ENCODE measurements around the gene STAU1.
"Not testable (repeated sequence)": the region's sequence is repeated elsewhere in the genome, so short reads cannot be mapped to it uniquely, and the experiment has no call there.

Gene STAU1

DNA sequence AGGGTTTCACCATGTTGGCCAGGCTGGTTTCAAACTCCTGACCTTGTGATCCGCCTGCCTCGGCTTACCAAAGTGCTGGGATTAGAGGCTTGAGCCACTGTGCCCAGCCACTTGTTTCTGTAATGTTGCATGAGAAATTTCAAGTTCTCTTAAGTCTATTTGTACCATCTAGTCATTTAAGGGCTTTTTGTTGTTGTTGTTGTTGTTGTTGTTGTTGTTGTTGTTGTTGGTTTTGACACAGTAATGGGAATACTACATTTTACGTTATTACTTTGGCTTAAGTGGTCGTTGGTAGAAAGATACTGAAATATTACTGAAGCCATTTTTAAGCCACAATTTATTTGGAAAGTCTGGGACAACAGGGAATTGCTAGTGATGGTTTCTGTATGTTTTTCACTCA is 90.0 kb downstream of the STAU1 start:
- no peak overlapping the region for H3K4me3 ChIP-seq

DNA sequence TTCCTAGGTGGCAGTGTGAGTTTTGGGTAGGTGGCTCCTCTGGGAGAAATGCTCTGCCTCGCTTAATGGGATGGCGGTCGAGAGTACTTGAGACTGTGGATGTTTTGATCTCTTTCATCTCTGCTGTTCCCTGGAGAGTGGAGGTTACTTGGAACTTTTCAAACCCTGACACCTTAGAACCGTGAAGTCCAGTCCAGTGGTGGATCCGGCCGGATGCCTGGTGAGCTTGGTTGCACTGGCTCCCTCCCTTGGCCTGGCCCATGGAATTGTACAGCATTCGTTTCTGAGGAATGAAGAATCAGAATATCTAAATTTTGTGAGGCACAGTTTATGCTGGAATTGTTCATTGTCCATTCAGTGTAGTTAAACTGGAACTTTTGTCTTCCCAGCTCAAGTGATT is 91.0 kb downstream of the STAU1 start:
- Histone ChIP-seq H3K4me3 (no peak overlapping the region), H3K27ac (no peak overlapping the region)

More for the DNA sequence above, 90.0 kb downstream of the STAU1 start:
- H3K27ac ChIP-seq = no peak overlapping the region

DNA sequence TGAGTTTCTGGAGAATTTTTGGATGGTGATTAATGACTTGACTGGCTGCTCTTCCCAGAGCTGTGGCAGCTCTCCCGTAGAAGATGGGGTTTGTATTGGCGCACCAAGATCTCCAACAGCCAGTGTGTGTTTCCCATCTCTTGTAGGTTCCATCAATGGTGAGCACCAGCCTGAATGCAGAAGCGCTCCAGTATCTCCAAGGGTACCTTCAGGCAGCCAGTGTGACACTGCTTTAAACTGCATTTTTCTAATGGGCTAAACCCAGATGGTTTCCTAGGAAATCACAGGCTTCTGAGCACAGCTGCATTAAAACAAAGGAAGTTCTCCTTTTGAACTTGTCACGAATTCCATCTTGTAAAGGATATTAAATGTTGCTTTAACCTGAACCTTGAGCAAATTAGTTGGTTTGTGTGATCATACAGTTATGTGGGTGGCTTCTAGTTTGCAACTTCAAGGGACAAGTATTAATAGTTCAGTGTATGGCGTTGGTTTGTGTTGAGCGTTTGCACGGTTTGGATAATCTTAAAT is 91.9 kb downstream of the STAU1 start:
- Histone ChIP-seq H3K4me3 (no peak overlapping the region), H3K27ac (no peak overlapping the region)

DNA sequence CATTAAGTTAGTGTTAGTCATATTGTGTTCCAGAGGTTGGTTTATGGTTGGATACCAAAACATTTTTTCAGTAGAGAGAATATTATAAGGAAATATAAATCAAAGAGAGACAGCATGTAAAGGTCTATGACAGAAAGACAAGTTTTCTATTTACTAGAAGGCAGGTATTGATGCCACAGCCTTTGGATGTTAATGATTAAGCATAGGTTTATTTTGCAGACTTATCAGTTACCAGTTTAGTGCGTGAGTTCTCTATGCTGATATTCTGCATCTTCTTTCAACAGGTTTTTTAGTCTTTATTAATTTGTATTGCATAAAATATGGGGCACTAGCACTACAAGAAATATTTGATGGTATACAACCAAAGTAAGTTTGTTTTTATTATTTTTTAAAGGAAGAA is 96.4 kb downstream of the STAU1 start:
- H3K4me3 ChIP-seq = no peak overlapping the region
- no peak overlapping the region for H3K27ac ChIP-seq

DNA sequence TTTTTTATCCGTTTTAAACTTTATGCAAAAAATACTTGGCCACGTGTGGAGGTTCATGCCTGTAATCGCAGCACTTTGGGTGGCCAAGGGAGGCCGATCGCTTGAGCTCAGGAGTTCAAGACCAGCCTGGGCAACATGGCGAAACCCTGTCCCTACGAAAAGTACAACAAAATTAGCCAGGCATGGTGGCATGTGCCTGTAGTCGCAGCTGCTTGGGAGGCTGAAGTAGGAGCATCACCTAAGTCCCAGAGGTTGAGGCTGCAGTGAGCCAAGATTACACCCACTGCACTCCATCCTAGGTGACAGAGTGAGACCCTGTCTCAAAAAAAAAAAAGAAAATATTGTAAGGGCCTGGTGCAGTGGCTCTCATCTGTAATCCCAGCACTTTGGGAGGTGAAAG is 97.0 kb downstream of the STAU1 start:
- no peak overlapping the region for H3K4me3 ChIP-seq
- no peak overlapping the region for H3K27ac ChIP-seq

DNA sequence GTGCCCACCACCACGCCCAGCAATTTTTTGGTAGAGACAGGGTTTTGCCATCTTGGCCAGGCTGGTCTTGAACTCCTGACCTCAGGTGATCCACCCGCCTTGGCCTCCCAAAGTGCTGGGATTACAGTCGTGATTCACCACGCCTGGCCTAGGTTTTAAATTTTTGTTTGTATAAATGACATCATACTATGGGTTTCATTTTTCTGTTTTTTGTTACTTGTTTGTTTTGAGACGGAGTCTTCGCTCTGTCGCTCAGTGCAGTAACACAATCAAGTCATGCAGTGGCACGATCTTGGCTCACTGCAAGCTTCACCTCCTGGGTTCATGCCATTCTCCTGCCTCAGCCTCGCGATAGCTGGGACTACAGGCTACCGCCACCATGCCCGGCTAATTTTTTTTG is 105.8 kb downstream of the STAU1 start:
- not testable (repeated sequence) for H3K4me3 ChIP-seq, H3K27ac ChIP-seq

DNA sequence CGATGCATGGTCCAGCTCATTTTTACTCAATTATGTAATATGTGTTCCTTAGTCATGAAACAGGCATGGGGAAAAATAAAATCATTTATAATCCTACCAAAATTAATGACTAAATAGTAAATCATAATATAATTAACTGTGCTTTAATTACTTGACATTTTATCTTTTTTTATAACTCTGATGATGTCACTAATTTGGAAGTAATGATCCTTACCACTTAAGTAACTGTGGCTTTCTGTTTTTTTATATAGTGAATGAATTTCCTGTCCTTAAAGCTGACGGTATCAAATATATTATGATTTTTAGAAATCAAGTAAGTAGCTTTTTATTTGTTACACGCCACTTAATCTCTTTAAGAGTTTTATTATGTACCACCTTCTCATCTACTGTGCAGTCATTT is 109.8 kb downstream of the STAU1 start:
- Histone ChIP-seq H3K27ac (no peak overlapping the region), H3K4me3 (no peak overlapping the region)

DNA sequence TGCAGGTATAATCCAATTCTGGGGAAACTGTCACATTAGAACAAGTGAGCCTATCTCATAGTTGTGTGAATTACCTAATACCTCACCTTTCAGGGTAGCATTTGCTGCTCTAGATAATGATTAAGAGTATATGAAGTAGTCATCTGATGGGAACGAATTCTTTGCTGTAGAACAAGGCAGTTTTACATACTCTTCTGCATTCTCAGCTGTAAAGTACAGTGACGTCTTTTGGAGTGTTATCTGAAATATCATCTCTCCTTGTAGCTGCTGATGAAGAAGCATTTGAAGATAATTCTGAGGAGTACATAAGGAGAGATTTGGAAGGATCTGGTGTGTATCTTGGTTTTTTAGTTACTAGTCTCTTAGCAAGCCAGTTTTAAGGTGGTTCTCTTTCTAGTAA is 113.6 kb downstream of the STAU1 start:
- no peak overlapping the region for H3K4me3 ChIP-seq
- H3K27ac ChIP-seq = no peak overlapping the region

Data from skin epidermis (tissue), 12 donors.